ENCODE data around the gene SLC22A23.

GRCh38 chr6:3400162-3400561 lies 56.7 kb downstream of the SLC22A23 start:
- TF ChIP-seq CTCF (IDR thresholded peaks at IDR 0.05) (no peak), POLR2A (IDR thresholded peaks at IDR 0.05) (no peak)
